Stimulated activated naive B cell treated with anti-CD40 and anti-IgM and Interleukin-4, amounts not matched to agents 10 μg/mL and 1 μg/mL and 100 μg/mL, for 72 hours (primary cell): ENCODE results near the gene WNT7B.

Experiments
- ATAC-seq, 2 donors: fragments of 150-1000 bp; cut with Tn5 transposase; replicated peaks; 2 replicates each; pipeline ENCODE4 v1.10.0; 2021; ENCODE audit warnings: moderate library complexity in 1 of 2
- DNase-seq: peaks from one replicate; pipeline ENCODE4 v3.0.0; 2021
- H3K27ac Mint-ChIP-seq: one replicate; pipeline ENCODE4 v1.8.0; 2022; ENCODE audit warnings: mild to moderate bottlenecking, mixed read lengths
- H3K27me3 Mint-ChIP-seq, 2 donors: one replicate each; pipeline ENCODE4 v1.8.0; 2022; ENCODE audit warnings: mixed read lengths in 2 of 2
- H3K36me3 Mint-ChIP-seq, 2 donors: one replicate each; pipeline ENCODE4 v1.8.0; 2022; ENCODE audit warnings: mixed read lengths in 2 of 2, mild to moderate bottlenecking in 1 of 2
- H3K4me1 Mint-ChIP-seq, 2 donors: one replicate each; pipeline ENCODE4 v1.8.0; 2022; ENCODE audit warnings: mixed read lengths in 2 of 2, mild to moderate bottlenecking in 1 of 2
- H3K4me3 Mint-ChIP-seq, 2 donors: one replicate each; pipeline ENCODE4 v1.8.0; 2022; ENCODE audit warnings: mild to moderate bottlenecking in 2 of 2, mixed read lengths in 2 of 2, moderate library complexity in 1 of 2
- H3K9me3 Mint-ChIP-seq, 2 donors: one replicate each; pipeline ENCODE4 v1.8.0; 2022; ENCODE audit warnings: mixed read lengths in 2 of 2, mild to moderate bottlenecking in 1 of 2

Gene WNT7B

DNA sequence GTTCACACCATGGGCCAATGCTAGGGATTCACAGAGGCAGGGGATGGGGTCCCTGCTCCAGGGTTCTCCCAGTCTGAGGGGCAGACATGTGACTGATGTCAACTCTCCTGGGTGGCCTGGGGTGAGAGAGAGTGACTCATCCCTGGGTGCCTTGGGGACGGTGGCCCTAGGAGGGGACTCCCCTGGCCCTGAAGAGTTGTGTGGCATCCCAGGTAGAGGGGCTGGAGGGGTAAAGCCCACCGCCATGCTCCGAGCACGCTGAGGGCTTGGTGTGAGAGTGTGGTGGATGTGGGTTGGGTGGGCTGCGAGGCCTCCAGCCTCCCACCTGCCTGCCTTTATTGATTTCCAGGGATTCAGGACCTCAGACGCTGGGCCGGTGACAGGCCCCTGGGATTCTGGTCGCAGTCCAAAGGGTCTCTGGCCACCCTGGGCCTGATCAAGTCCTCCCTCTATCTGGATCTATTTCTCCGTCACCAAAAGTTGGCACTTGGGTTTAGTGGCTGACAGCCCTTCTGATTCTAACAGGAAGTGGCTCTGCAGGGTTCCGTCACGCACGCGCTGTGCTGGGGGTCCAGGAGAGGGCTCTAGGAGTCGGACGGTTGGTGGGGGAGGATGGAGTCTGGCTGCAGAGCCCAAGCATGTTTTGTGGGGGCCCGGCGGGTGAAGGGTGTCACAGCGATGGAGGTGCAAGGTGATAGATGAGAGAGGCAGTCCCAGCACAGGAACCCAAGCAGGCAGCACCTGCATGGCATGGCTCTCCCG lies 27.3 kb upstream of the WNT7B start:
- ATAC-seq (peak; percentile 58), DNase-seq (no peak)
- Mint-ChIP-seq H3K4me1 (peaks cover 23 to 42% of the 10 kb centered on the region in 2 donors), H3K27me3 (peaks cover 0 to 21% of the 10 kb centered on the region in 2 donors), H3K9me3 (no peaks in the 10 kb centered on the region), H3K4me3 (peak overlapping the region; percentile 12 to 33), H3K27ac (no peak overlapping the region), H3K36me3 (no peaks in the 10 kb centered on the region)

DNA sequence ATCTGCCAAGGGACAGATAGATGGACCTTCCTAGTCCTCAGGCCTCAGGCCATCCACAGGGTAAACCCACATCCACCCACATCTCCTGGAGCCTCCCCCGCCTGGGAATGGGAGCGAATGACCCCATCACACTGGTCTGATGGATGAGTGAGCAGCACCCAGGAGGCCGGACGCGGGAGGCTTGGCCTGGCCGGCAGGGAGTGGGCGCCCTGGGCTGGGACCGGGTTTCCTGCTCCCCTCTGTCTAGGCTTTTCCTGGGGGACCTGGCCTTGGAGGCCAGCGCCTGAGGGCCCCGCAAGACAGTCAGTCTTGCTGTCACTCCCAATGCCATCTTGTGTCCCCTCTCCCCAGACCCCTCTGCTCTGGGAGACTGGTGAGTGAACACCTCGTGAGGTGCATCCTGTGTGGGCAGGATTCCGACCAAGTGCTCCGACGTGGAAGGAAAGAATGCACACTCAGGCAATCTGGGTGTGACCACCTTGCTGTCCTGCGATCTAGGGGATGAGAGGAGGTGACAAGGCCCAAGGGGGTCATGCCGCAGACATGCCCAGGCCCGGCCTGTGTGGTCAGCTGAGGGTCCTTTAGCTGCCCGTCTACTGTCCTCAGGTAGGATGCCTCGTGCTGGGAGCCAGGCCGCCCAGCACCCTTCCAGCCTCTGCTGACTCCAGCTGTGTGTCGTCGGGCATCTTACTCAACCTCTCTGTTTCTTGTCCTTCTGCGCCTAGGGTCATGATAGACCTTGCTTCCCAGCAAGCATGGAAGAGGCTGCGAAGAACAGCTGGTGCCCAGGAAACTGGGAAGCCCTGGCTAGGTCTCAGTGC lies 26.5 kb upstream of the WNT7B start:
- ATAC-seq: no peak
- Mint-ChIP-seq H3K27me3 (peaks cover 0 to 29% of the 10 kb centered on the region in 2 donors), H3K36me3 (no peaks in the 10 kb centered on the region), H3K4me3 (no peak overlapping the region), H3K27ac (no peak overlapping the region), H3K9me3 (no peaks in the 10 kb centered on the region), H3K4me1 (peaks cover 23 to 47% of the 10 kb centered on the region in 2 donors)
- DNase-seq: no peak

DNA sequence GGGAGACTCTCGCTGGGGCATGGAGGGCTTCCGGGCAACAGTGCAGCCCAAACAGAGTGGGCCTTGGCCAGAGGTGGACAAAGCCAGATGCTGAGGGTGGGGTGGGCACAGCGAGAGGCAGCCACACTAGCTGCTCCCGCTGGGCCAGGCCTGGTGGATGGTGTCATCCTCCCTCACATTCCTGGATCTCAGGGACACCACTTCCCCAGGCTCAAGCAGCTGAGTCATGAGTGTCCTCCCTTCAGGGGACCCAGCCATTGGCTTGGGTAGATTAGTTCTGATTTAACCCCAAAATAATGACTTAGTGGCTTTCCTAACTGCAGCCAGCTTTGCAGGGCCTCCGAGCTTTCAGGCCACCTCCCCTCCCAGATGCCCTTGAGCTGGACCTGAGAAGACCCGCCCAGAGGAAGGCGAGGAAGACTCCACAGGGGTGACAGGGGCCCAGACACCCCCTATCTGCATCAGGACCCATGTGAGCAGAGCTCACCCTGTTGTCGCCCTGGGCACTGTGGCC lies 25.9 kb upstream of the WNT7B start:
- Mint-ChIP-seq H3K27ac (no peak overlapping the region), H3K4me3 (no peak overlapping the region), H3K9me3 (no peaks in the 10 kb centered on the region), H3K36me3 (no peaks in the 10 kb centered on the region), H3K27me3 (peaks cover 2 to 30% of the 10 kb centered on the region in 2 donors), H3K4me1 (peaks cover 23 to 47% of the 10 kb centered on the region in 2 donors)
- DNase-seq (no peak), ATAC-seq (no peak)

DNA sequence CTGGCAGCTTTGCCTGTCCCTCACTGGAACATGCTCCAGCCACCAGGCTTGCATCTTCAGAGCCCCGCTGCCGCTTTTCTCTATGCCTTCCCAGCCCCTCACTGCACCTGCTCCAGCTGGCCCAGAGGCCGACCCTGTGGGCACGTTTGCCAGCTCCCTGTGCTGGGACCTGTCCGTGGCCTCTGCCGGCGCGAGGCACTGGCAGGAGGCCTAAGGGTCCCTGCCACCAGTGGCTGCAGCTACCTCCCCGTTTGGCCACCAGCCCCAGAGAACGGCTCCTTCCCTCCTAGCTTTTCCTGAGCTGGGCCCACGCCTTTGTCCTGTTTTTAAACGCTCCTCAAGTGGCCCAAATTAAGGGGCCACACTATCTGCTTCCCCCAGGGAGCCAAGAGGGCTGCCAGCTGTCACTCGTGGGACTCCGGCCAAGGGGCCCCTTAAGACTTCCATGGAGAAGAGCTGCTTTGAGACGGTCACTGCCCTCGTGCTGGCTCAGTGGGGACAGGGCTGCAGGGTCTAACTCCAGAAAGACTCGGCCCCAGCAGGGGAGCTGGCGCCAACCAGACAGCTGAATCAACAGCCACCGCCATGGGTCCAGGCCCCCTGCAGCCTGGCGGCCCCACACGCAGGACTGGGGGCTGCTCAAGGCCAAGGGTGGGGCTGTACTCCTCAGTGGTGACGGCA lies 24.6 kb upstream of the WNT7B start:
- no peaks in the 10 kb centered on the region for H3K9me3 Mint-ChIP-seq
- H3K27me3 Mint-ChIP-seq: peaks cover 3 to 36% of the 10 kb centered on the region in 2 donors
- ATAC-seq (no peak), DNase-seq (no peak)
- no peak overlapping the region for H3K27ac Mint-ChIP-seq
- H3K4me1 Mint-ChIP-seq: peaks cover 29 to 47% of the 10 kb centered on the region in 2 donors
- no peak overlapping the region for H3K4me3 Mint-ChIP-seq
- no peaks in the 10 kb centered on the region for H3K36me3 Mint-ChIP-seq

DNA sequence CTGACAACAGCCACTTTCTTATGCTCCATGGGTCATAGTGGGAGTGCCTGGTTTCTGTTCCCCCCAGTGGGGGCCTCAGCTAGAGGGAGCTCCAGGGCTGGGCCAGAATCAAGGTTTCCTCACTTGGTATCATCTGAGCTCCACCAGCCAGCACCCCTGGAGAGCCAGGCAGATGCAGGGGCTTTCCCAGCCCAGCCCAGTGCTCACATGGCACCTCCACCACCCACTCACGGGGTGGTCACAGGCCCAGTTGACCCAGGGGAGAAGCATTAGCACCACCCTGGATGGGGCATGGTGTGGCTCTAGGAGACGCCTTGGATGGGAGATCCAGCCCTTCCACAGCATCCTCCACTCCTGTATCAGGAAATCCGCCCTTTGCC lies 24.1 kb upstream of the WNT7B start:
- Mint-ChIP-seq H3K36me3 (no peaks in the 10 kb centered on the region), H3K27ac (no peak overlapping the region), H3K4me3 (no peak overlapping the region), H3K4me1 (peaks cover 29 to 47% of the 10 kb centered on the region in 2 donors), H3K27me3 (peaks cover 3 to 34% of the 10 kb centered on the region in 2 donors), H3K9me3 (no peaks in the 10 kb centered on the region)
- no peak for DNase-seq
- ATAC-seq: peak; percentile 24 to 35

DNA sequence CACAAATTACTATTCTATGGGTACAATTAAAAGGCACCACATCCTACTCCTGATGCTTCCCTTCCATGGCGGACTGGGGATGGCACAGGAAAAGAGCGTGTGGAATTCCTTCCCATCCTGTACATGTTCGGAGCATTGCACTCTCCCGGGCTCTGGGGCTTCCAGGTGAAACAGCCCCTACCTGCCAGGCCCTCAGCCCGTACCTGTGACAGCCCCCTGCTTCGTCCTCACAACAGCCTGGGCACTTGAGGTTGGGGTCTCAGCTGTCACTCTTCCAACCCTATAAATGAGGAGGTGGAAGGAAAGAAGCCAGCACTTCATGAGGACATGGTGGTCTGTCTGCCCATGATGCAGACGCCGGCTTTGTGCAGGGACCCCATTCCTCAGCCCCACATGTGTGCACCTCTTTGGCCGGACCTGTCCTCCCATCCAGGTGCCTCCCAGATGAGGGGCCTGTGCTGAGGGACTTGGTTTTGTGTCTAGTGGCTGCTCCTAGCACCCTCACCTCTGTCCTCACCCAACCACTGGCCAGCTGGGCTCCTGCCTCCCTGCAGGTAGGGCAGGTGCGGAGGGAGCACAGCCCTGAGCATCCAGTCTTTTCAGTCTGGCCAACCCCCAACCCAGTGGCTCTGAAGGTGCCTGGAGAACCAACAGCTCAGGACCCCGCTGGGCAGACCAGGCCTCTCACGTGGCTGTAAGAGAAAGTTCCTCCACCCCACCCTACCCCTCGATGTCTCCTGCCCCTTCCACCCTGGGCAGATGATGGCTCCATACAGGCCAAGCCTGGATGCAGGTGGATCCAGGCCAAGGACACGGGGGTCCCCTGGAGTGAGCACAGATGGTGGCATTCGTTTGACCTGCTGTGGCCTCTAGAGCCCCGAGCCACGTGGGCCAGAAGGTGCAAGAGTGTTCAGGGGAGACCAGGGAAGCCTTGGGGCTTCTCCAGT lies 23.4 kb upstream of the WNT7B start:
- Mint-ChIP-seq H3K27me3 (peaks cover 3 to 37% of the 10 kb centered on the region in 2 donors), H3K9me3 (no peaks in the 10 kb centered on the region), H3K36me3 (no peaks in the 10 kb centered on the region), H3K4me1 (peaks cover 29 to 50% of the 10 kb centered on the region in 2 donors), H3K4me3 (no peak overlapping the region), H3K27ac (no peak overlapping the region)
- DNase-seq (no peak), ATAC-seq (no peak)

DNA sequence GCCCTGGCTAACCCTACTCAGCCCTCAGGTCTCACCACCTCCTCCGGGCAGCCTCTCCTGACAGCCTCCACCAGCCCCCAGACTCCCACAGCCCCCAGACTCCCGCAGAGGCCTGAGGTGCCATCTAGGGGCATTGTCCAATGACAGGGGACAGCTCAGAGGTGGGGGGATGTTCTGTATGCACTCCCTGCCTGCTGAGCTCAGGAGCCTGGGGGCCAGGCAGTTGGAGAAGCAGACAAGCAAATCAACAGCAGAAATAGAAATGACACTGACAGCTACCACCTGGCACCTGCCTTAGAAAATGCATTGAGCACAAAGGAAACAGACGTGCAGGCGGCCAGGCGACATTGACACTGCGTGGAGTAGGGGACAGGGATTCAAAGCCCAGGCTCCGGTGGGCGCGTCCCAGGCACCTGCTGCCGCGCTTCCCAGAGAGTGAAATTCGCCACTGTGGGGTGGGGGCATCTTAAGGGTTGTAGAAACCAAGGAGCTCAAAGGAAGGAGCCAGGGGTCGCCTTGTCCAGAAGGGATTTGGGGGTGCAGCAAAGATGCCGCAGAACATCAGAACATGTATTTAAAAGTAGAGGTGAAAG lies 22.5 kb upstream of the WNT7B start:
- Mint-ChIP-seq H3K9me3 (no peaks in the 10 kb centered on the region), H3K27me3 (peaks cover 3 to 40% of the 10 kb centered on the region in 2 donors), H3K4me3 (no peak overlapping the region), H3K4me1 (peaks cover 30 to 53% of the 10 kb centered on the region in 2 donors), H3K27ac (no peak overlapping the region), H3K36me3 (no peaks in the 10 kb centered on the region)
- no peak for ATAC-seq
- no peak for DNase-seq

DNA sequence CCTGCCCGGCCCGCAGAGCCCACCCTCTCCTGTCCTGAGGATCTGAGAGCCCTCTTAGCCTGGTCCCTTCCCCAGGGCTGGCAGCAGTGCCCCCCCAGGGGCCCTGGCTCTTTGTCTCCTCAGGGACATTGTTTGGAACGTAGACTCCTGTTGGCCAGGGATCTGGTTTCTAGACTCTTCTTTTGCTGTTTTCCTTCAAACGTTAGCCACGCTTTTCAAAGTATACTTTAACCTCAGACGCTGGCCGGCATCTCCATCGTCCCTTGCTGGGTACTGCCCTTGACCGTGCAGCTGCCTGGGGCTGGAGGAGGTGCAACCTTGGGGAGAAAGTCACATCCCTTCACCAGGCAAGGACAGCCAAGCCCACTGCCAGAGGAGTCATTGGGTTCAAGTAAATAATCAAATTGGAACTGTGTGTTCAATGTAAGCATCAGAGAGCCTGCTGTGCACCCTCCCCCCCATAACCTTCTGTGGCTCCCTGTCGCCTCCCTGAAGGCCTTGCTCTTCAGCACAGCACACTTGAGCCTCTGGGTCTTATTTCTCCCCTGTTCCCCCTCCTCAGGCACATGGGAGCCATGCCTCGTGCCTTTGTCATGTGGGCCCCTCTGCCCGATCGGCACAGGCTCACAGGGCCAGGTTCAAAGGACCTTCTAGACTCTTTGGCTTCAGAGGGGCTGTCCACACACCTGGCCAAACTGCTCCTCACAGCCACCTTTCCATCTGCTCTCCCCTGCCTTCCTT lies 21.8 kb upstream of the WNT7B start:
- H3K27ac Mint-ChIP-seq: no peak overlapping the region

DNA sequence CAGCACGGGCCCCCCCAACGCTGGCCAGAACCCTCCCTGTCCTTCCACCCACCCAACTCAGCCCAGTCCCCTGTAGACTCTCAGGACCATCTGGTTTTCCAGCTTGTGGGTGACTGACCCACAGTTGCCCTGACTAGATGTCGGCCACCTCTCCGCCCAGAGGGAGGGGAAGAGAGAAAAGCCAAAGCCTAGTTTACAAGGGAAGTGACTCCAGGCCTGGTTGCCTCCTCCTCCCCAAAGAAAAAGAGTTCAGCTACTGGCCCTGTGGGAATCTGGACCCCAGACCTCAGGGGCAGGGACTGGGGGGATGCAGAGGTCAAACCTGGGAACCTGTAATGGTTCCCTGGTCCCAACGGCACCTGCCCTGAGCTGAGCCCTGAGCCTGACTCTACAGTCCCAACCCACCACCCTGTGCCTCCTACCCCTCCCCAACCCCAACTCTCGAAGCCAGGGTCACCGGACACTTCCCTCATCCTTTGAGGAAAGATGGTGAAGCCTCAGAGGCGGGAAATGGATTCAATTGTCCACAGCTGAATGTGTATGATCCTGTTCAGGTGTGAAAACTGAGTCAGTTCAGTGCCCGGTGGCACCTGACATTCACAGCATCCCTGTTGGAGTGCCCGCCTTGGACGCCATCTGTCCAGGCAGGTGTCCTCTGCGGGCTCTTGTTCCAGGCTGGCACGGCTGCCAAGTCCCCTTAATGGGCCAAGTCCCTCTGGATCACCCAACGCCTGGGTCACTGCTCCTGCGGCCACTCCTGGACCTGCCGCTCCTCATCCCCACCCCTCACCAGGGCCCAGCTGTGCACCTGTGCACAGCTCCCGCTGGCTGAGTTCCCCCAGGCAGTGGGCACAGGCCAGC lies 21.0 kb upstream of the WNT7B start:
- H3K27me3 Mint-ChIP-seq: peaks cover 13 to 45% of the 10 kb centered on the region in 2 donors
- peaks cover 7% of the 10 kb centered on the region in 2 donors for H3K9me3 Mint-ChIP-seq
- ATAC-seq: no peak
- DNase-seq: no peak
- no peak overlapping the region for H3K27ac Mint-ChIP-seq
- peaks cover 31 to 54% of the 10 kb centered on the region in 2 donors for H3K4me1 Mint-ChIP-seq
- no peaks in the 10 kb centered on the region for H3K36me3 Mint-ChIP-seq
- no peak overlapping the region for H3K4me3 Mint-ChIP-seq

More for the DNA sequence above, 21.8 kb upstream of the WNT7B start:
- H3K4me3 Mint-ChIP-seq: no peak overlapping the region
- H3K27me3 Mint-ChIP-seq: peaks cover 7 to 43% of the 10 kb centered on the region in 2 donors
- H3K36me3 Mint-ChIP-seq: no peaks in the 10 kb centered on the region
- H3K9me3 Mint-ChIP-seq: peaks cover 0 to 2% of the 10 kb centered on the region in 2 donors
- ATAC-seq: no peak
- DNase-seq: no peak
- H3K4me1 Mint-ChIP-seq: peaks cover 28 to 53% of the 10 kb centered on the region in 2 donors

DNA sequence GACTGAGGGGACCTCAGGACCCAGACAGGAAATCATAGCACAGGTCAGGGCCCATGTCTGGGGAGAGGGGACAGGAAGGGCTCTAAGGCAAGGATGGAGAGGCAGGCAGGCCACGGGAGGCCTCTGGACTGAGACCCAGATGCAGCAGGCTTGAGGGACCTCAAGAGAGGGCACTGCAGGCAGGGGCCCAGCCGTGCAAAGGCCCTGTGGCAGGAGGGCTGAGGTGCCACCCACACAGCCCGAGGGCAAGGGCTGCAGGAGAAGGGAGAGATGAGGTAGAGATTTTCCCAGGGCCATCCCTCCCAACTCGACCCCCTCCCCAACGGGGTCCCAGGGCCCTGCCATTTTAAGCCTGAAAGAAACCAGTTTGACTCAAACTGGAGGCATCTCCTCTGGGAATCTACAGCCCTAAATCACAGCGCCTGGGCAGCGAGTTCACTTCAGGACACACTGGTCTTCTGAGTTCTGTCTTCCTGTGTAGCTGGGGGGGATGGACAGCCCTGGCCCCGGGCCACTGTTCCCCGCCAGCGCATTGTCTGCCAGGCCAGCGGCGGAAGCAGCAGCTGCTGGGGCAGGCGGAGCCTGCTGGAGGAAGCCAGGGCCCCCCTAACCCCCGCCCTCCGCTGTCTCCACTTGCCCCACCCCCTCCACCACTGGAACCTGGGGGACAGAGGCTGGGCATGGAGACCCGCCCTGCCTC lies 20.3 kb upstream of the WNT7B start:
- ATAC-seq (peak in 1 of 2 donors; percentile 1), DNase-seq (no peak)
- peaks cover 7 to 8% of the 10 kb centered on the region in 2 donors for H3K9me3 Mint-ChIP-seq
- peaks cover 31 to 54% of the 10 kb centered on the region in 2 donors for H3K4me1 Mint-ChIP-seq
- peak overlapping the region in 1 of 2 donors; percentile 62 for H3K4me3 Mint-ChIP-seq
- no peak overlapping the region for H3K27ac Mint-ChIP-seq
- H3K27me3 Mint-ChIP-seq: peaks cover 14 to 45% of the 10 kb centered on the region in 2 donors
- H3K36me3 Mint-ChIP-seq: no peaks in the 10 kb centered on the region

DNA sequence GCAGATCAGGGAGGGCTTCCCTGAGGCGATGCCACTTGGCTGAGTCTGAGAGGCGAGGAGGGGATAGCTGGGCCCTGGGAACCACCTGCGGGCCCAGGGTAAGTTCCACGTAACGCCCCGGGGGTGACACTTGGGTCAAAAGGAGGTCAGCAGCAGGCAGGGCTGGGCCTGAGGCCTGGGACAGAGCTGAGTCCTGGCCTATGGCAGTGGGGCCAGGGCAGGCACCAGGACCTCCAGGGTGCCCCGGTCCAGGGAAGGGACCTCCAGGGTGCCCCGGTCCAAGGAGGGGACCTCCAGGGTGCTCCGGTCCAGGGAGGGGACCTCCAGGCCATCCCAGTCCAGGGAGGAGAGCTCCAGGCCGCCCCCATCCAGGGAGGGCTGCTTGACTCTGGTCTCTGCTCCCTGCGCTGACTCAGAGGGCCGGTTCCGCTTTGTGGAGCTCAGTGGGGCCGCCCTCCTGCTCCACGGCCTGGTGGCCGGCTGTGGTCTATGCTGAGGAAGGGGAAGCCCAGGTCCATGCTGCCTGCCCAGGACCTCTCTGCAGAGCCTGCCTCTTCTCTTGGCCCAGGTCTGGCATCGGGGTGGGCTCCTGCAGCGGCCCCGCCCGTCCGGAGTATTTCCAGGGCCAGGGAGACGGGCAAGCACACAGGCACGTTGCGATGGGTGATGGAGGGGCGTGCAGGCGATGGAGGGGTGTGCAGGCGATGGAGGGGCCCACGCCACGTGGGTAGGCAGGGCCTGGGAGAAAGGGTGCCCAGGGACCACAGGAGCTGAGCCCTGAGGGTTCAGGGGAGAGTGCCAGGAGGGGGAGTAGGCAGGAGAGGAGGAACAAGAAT lies 19.5 kb upstream of the WNT7B start:
- ATAC-seq: peak; percentile 90 to 91
- Mint-ChIP-seq H3K27me3 (peaks cover 14 to 42% of the 10 kb centered on the region in 2 donors), H3K36me3 (no peaks in the 10 kb centered on the region), H3K4me3 (peak overlapping the region; percentile 62), H3K4me1 (peaks cover 28 to 50% of the 10 kb centered on the region in 2 donors), H3K9me3 (peaks cover 7 to 8% of the 10 kb centered on the region in 2 donors), H3K27ac (peak overlapping the region; percentile 81)
- DNase-seq: peak; percentile 64
